Mesothelial cell of epicardium (in vitro differentiated cells): ENCODE measurements around the gene CLTCL1. TPM values are rescaled to one million over a fixed set of nuclear protein-coding genes. Genes with fewer than 3 reads are reported as not detected.

ENCODE experiments used
- DNase-seq, 2 experiments: peaks; one replicate each; pipeline ENCODE4 v3.0.0; 2021; ENCODE audit warnings: low spot score in 2 of 2; ENCODE audit not compliant: unreplicated experiment in 2 of 2
- H3K27ac Mint-ChIP-seq: 2 replicates; pipeline ENCODE4 v1.8.0; 2021; ENCODE audit warnings: mixed read lengths
- H3K27me3 Mint-ChIP-seq: 2 replicates; pipeline ENCODE4 v1.8.0; 2021; ENCODE audit warnings: low read depth, mixed read lengths
- H3K36me3 Mint-ChIP-seq: 2 replicates; pipeline ENCODE4 v1.8.0; 2021; ENCODE audit warnings: mixed read lengths
- H3K4me1 Mint-ChIP-seq: 2 replicates; pipeline ENCODE4 v1.8.0; 2021; ENCODE audit warnings: mixed read lengths
- H3K4me3 Mint-ChIP-seq: 2 replicates; pipeline ENCODE4 v1.8.0; 2021; ENCODE audit warnings: mild to moderate bottlenecking, moderate library complexity, mixed read lengths
- H3K9me3 Mint-ChIP-seq: 2 replicates; pipeline ENCODE4 v1.8.0; 2021; ENCODE audit warnings: mixed read lengths
- total RNA-seq: library from RNA; stranded (reverse); gene quantifications from 3 replicates; pipeline ENCODE4 v1.2.1, GENCODE V29; 2021
- TF ChIP-seq, protein P1 (sequence below): fragments of 200-600 bp; sonication (generic); IDR thresholded peaks from one replicate; pipeline ENCODE4 v1.5.0; 2021; ENCODE audit warnings: antibody characterized with exemption; ENCODE audit not compliant: unreplicated experiment

Gene CLTCL1
- total RNA-seq, 1 donor from 2014 or later = 5.9 TPM

DNA sequence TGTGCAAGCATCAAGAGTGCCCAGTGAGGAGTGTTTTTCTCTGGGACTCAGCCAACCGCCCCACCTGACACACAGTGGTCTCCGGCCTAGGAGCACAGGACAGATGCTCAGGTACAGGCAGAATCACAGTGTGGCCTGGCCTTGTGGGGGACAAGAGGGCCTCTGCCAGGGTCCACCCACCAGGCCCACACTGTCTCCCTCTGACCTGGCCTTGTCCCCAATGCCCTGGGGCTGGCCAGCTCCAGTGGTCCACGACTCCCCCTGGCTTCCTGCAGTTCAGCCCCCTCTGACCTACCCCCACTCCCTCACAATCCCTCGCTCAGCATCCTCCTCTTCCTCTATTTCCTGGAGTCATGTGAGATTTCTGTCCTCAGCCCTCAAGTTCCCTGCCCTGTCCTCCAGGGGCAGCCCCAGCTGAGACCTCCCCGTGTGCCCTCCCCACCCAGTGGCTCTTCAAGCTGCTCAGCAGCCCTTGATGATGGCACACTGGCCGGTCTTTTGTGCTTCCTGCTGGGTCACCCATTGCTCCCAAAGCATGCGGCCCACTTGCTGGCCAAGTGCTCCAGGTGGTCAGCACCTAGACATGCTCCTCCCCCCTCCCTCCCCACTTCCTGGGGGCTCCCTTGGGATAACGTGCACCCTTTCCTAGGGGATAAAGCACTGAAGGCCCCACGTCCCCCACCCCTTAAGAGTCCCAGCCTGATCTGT lies 158.7 kb downstream of the CLTCL1 start:
- Mint-ChIP-seq H3K4me1 (no peaks in the 10 kb centered on the region), H3K9me3 (no peaks in the 10 kb centered on the region), H3K27me3 (no peaks in the 10 kb centered on the region), H3K36me3 (peaks cover 41% of the 10 kb centered on the region), H3K27ac (no peak overlapping the region), H3K4me3 (no peak overlapping the region)
- DNase-seq = no peak
- TF ChIP-seq, protein P1, sequence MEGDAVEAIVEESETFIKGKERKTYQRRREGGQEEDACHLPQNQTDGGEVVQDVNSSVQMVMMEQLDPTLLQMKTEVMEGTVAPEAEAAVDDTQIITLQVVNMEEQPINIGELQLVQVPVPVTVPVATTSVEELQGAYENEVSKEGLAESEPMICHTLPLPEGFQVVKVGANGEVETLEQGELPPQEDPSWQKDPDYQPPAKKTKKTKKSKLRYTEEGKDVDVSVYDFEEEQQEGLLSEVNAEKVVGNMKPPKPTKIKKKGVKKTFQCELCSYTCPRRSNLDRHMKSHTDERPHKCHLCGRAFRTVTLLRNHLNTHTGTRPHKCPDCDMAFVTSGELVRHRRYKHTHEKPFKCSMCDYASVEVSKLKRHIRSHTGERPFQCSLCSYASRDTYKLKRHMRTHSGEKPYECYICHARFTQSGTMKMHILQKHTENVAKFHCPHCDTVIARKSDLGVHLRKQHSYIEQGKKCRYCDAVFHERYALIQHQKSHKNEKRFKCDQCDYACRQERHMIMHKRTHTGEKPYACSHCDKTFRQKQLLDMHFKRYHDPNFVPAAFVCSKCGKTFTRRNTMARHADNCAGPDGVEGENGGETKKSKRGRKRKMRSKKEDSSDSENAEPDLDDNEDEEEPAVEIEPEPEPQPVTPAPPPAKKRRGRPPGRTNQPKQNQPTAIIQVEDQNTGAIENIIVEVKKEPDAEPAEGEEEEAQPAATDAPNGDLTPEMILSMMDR = no peak

DNA sequence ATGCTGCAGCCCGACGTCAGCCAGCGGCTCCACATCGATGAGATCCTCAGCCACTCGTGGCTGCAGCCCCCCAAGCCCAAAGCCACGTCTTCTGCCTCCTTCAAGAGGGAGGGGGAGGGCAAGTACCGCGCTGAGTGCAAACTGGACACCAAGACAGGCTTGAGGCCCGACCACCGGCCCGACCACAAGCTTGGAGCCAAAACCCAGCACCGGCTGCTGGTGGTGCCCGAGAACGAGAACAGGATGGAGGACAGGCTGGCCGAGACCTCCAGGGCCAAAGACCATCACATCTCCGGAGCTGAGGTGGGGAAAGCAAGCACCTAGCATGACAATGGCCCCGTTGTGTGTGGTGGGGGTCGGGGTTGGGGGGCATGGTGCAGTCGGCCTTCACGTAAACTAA lies 159.4 kb downstream of the CLTCL1 start:
- Mint-ChIP-seq H3K9me3 (no peaks in the 10 kb centered on the region), H3K4me1 (no peaks in the 10 kb centered on the region), H3K27ac (no peak overlapping the region), H3K27me3 (no peaks in the 10 kb centered on the region), H3K36me3 (peaks cover 39% of the 10 kb centered on the region), H3K4me3 (no peak overlapping the region)
- no peak for DNase-seq
- TF ChIP-seq, protein P1 = no peak

DNA sequence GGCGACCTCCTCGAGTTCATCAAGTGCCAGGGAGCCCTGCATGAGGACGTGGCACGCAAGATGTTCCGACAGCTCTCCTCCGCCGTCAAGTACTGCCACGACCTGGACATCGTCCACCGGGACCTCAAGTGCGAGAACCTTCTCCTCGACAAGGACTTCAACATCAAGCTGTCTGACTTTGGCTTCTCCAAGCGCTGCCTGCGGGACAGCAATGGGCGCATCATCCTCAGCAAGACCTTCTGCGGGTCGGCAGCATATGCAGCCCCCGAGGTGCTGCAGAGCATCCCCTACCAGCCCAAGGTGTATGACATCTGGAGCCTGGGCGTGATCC lies 159.9 kb downstream of the CLTCL1 start:
- H3K4me1 Mint-ChIP-seq = no peaks in the 10 kb centered on the region

DNA sequence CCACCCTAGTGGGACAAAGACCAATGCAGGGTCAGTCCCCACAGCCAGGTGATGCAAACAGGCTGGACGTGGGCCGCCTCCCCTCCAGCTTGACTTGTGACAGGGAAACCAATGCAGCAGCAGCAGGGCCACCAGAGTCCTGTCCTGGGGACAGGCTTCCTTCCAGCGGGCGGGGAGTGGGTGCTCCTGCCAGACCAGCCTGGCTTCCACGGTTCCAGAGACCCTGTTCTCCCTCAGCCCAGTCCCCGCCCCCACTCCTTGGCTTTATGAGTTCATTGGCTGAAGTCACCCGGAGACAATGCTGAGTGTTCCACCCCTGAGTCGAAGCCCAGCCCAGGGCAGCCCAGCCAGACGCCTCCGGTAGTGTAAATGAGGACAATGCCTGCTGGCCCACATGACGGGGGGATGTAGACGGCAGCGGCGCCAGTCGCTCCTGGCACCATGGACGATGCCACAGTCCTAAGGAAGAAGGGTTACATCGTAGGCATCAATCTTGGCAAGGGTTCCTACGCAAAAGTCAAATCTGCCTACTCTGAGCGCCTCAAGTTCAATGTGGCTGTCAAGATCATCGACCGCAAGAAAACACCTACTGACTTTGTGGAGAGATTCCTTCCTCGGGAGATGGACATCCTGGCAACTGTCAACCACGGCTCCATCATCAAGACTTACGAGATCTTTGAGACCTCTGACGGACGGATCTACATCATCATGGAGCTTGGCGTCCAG lies 160.4 kb downstream of the CLTCL1 start, which contains the start of gene TSSK2:
TSS of gene TSSK2 (plus strand) at position 350 of the 726 bp plus-strand sequence. CDS start at position 442, 92 bp downstream.
- DNase-seq = no peak
- Mint-ChIP-seq H3K36me3 (peaks cover 29% of the 10 kb centered on the region), H3K4me1 (no peaks in the 10 kb centered on the region), H3K27ac (no peak within 1 kb of the TSS), H3K9me3 (no peaks in the 10 kb centered on the region), H3K4me3 (no peak within 1 kb of the TSS), H3K27me3 (no peaks in the 10 kb centered on the region)
- TF ChIP-seq, protein P1 = no peak

More for the DNA sequence above, 159.9 kb downstream of the CLTCL1 start:
- Mint-ChIP-seq H3K27me3 (no peaks in the 10 kb centered on the region), H3K9me3 (no peaks in the 10 kb centered on the region), H3K36me3 (peaks cover 34% of the 10 kb centered on the region), H3K27ac (no peak overlapping the region), H3K4me3 (no peak overlapping the region)
- DNase-seq = no peak
- TF ChIP-seq, protein P1 = no peak

DNA sequence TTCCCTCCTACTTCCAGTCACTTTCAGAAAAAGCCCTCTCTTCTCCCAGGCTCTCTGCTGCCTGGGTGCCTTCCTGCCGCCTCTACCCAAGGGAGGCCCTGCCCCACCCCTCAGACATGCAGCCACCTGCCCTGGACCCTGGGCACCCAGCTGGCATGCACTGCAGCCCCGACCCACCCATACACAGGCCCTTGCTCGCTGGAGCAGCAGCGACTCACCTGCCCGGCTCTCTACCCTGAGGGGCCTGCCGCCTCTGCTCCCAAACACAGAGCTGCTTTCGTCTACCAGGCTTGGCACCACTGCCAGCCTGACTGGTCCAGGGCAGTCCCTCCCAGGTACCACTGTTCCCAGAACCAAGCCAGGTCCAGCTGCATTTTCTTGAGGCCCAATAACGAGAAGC lies 161.6 kb downstream of the CLTCL1 start:
- no peak overlapping the region for H3K27ac Mint-ChIP-seq
- H3K27me3 Mint-ChIP-seq = no peaks in the 10 kb centered on the region
- no peak overlapping the region for H3K4me3 Mint-ChIP-seq

More for the DNA sequence above, 161.6 kb downstream of the CLTCL1 start:
- Mint-ChIP-seq H3K9me3 (no peaks in the 10 kb centered on the region), H3K4me1 (no peaks in the 10 kb centered on the region), H3K36me3 (peaks cover 22% of the 10 kb centered on the region)
- no peak for DNase-seq
- TF ChIP-seq, protein P1 = no peak

Other genes starting within 250 kb of the CLTCL1 start
- gene DGCR2, start 169.3 kb downstream of the CLTCL1 start, total RNA-seq = 77.3 to 78.9 TPM (median 78.3 TPM) in 3 replicates
- gene TSSK2, start 160.4 kb downstream of the CLTCL1 start, total RNA-seq = not detected in 3 replicates
- gene ESS2, start 147.1 kb downstream of the CLTCL1 start, total RNA-seq = 17.3 to 18.5 TPM (median 18.1 TPM) in 3 replicates
- not detected in 3 replicates for gene GSC2, start 141.4 kb downstream of the CLTCL1 start, total RNA-seq
- 73.6 to 76.3 TPM (median 74.0 TPM) in 3 replicates for gene SLC25A1, start 113.0 kb downstream of the CLTCL1 start, total RNA-seq
- gene HIRA, start 140.0 kb upstream of the CLTCL1 start, total RNA-seq = 34.6 to 38.2 TPM (median 34.9 TPM) in 3 replicates
- 17.9 to 21.9 TPM (median 19.1 TPM) in 3 replicates for gene MRPL40, start 140.8 kb upstream of the CLTCL1 start, total RNA-seq
- 33.4 to 36.8 TPM (median 34.0 TPM) in 3 replicates for gene C22orf39, start 156.0 kb upstream of the CLTCL1 start, total RNA-seq
- gene UFD1, start 187.5 kb upstream of the CLTCL1 start, total RNA-seq = 38.8 to 45.0 TPM (median 43.2 TPM) in 3 replicates
- 12.2 to 15.3 TPM (median 12.5 TPM) in 3 replicates for gene CDC45, start 188.2 kb upstream of the CLTCL1 start, total RNA-seq
- gene CLDN5, start 232.7 kb upstream of the CLTCL1 start, total RNA-seq = not detected in 3 replicates